ENCODE measurements around the gene UGT1A5. TPM values are rescaled to one million over a fixed set of nuclear protein-coding genes. Genes with fewer than 3 reads are reported as not detected.
"Not testable (repeated sequence)": the region's sequence is repeated elsewhere in the genome, so short reads cannot be mapped to it uniquely, and the experiment has no call there.

The UGT1A5 gene
- total RNA-seq, 1 donor from 2014 or later, result not detected

DNA sequence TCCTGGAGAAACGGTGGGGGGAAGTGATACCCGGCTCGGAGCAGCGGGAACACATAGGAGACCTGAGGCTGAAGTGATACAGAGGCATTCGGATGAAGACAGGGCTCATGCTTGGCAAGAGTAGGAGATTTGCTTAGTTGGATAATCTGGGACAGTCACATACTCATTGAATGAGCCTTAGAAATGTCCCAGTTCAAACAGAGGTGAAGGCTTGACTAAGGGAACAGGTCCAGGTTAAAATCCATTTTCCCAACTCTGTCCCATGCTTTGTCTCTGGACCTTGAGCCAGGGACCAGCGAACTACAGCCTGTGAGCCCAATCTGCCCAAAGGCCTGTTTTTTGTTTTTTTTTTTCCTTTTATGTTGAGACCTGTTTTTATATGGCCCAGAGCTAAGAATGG, 18.7 kb upstream of the UGT1A5 start:
- no peak for DNase-seq (ENCODE audit: low spot score)

DNA sequence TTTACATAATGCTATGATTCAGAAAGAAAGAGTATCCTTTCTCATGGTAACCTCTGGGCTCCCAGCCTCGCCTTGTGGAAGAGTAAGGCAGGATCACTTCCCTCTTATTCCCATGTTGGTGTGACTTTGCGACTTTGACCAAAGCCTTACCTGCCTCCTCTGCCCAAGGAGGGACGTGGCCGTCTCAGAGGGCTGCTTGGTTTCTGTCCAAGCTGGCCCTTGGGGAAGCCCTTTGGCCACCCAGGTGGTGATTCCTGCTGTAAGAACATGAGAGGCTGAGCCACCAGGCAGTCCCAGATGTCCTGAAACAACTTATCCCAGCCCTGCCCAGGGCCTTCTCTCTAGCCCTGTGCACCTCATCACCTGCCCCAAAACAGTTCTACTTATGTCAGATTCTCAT, 14.0 kb upstream of the UGT1A5 start:
- no peak for DNase-seq (ENCODE audit: low spot score)

DNA sequence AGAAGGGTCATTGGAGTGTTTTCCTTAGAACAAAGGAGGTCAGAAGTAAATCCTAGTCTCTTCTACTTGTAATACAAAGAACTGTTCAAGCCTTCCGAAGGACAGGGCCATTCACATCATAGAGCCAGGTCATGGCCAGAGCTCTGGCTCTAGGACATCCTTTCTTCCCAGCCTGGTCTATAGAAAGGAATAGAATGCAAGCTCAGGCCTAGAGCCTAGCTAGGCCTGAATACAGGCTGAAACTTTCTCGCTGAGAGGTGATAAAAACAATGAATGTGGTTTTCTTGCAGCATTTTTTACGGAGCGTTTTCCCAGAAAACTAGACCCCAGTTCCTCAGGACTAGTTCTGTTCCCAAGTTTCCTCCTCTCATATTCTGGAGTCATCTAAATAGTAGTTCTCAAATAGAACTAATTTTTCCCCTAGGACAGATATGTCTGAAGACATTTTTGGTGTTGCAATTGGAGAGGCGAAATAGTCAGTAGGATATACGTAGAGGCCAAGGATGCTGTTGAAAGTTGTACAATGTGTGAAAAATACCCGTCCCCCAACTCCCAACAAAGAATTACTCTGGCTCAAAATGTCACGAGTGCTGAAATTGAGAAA, 13.2 kb upstream of the UGT1A5 start:
- DNase-seq (ENCODE audit: low spot score), result no peak

DNA sequence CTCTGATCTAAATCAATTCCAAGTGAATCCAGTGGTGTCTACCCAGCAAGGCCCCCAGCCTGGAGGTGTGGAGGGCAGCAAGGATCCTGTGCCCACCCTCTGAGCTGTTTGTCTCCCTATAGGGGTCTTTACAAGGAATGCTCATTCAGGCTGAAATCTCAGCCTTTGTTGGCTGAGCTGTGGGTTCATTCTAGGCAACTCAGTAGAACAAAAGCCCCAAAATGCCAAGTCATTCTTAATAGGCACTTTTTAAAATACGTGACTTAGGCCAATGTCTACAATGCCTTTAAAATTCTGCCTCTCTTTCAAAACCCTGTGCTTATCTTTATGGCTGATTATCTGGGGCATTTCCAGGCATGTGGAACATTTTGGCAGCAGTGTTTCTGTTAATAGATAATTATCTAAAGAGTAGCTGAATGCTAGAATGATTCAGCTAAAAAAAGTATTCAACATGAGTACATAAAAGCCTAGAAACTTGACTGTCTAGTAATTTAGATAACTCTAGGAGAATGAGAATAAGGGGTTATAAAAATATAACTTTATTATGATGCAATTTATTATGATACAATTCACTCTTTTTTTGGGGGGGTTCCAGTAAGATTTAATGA, 12.6 kb upstream of the UGT1A5 start:
- peak; percentile 69 for DNase-seq (ENCODE audit: low spot score)

DNA sequence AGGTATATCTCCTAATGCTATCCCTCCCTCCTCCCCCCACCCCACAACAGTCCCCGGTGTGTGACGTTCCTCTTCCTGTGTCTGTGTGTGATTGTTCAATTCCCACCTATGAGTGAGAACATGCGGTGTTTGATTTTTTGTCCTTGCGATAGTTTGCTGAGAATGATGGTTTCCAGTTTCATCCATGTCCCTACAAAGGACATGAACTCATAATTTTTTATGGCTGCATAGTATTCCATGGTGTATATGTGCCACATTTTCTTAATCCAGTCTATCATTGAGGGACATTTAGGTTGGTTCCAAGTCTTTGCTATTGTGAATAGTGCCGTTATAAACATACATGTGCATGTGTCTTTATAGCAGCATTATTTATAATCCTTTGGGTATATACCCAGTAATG, 11.9 kb upstream of the UGT1A5 start:
- not testable (repeated sequence) for DNase-seq (ENCODE audit: low spot score)

DNA sequence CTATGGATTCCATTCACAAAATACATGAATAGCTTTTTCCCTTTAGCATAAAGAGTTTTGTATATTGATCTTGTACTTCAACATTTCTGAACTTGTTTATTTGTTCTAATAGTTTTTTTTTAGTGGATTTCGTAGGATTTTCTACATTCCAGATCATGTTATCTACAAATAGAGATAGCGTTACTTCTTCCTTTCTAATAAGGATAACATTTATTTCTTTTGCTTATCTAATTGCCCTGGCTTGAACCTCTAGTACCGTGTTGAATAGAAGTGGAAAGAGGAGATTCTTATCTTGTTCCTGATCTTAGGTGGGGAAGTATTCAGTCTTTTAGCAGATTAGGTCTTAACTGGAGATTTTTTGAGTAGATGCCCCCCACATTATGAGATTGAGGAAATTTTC, 10.5 kb upstream of the UGT1A5 start:
- no peak for DNase-seq (ENCODE audit: low spot score)

DNA sequence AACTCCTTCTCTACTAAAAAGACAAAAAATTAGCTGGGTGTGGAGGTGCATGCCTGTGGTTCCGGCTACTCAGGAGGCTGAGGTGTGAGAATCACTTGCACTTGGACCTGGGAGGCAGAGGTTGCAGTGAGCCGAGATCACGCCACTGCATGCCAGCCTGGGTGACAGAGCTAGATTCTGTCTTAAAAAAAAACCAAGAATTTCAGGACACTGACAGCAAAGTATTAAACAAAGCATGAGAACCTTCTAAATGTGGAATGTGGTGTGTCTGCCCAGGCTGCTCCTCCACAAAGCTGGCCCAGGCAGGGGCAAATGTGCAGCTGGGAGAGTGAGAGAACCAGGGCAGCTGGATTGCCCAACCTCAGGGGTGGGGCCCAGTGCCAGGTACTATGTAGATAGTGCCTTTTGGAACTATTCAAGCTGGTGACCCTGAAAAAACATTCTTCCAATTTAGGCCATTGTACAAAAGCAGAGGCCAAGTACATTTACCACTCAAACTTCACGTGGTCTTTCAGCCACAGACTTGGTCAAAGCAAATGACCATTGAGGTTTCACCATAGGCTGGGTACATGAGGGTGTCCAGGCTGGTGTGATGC, 6.7 kb upstream of the UGT1A5 start:
- peak; percentile 9 for DNase-seq (ENCODE audit: low spot score)

DNA sequence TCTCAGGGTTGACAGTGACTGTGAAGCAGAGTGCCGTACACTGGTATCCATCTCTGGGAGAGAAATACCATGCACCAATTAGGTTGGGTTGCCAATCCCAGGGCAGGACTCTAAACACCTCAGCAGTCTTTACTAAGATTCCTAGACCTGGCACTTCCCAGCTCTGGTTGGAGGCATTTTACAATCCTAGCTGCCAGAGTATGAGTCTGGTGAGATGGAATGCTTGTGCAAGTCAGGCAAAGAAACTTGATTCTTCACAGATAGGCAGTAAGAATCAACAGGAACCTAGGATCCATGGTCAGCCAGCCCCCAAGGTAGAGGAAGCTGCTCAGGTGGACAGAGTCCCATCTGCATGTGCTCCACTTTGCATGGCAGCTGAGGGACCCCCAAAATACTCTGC, 6.0 kb upstream of the UGT1A5 start:
- DNase-seq (ENCODE audit: low spot score), result no peak

DNA sequence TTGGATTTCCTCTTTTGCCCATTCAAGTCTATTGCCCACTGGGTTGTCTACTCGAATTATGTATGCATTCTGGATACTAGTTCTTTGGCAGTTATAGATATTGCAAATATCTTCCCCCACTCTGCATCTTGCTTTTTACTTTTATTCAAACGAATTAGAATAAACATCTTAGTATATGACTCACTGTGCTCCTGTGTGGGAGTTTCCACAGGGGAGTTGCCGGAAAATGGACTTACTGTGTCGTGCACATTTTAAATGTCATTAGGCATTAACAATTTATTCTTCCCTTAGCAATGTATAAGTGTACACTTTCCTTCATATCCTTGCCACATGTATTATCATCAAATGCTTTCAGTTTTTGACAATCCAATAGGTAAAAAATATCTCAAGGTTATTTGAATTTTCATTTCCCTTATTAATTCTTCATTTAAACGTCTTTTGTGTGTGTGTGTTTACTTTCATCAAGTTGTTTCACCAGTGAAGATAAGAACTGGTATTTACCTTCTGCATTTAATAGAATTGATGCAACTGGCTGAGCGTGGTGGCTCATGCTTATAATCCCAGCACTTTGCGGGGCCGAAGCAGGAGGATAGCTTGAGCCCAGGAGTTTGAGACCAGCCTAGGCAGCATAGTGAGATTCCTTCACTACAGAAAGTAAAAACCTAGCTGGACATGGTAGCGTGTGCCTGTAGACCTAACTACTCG, 4.6 kb upstream of the UGT1A5 start:
- DNase-seq (ENCODE audit: low spot score), result no peak

DNA sequence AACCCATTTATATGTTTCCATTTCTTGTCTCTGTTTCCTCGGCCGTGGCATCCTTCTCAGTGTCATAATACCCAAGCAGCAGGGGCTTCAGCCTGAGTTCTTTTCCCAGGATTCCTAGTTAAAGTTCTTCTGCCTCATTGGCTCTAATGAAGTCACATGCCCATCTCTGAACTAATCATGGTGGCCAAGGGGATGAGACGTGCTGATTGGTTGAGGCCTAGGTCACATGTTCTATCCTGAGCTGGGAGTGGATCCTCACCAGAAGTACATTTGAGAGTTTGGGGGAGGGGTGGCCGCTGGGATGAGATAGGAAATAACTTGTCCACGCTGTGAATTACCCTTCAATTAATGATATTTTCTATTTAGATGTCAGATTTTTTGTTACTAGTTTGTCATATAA, 3.8 kb upstream of the UGT1A5 start:
- no peak for DNase-seq (ENCODE audit: low spot score)

DNA sequence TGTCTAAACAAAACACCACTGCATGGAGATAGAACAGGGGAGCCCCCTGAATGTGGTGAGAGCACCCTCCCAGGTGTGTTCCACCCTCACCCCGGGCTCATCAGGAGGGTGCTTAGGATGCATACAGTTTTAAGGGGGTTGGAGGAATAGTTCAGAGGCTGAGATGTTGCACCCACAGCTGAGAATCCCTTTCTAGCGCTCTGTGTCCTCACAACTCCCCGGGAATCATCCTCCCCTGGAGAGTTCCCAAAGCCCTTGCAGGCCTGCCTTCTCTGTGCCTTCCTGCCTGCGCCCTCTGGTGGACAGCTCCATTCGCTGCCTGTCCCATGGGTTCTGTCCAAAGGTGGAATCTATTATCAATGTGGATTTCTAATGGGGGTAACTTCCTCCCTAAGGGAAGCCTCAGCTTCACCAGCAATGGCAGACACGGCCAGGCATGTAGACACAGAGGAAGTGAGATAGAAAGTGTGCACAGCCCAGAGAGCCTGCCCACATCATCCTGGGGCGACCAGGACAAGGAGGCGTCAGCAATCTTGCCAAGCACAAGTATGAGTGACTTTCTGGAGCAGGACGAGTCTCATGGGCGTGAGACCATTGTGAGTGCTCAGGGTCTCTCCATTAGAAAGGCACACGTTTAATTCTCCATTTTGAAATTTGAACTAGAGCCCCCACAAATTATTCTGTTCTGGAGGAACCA, 1.2 kb upstream of the UGT1A5 start:
- peak; percentile 79 for DNase-seq (ENCODE audit: low spot score)

DNA sequence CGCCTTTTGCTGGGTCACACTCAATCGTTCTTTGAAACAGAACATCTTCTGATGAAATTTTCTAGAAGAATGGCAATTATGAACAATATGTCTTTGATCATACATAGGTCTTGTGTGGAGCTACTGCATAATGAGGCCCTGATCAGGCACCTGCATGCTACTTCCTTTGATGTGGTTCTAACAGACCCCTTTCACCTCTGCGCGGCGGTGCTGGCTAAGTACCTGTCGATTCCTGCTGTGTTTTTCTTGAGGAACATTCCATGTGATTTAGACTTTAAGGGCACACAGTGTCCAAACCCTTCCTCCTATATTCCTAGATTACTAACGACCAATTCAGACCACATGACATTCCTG, 532 bp downstream of the UGT1A5 start:
- DNase-seq (ENCODE audit: low spot score), result no peak

DNA sequence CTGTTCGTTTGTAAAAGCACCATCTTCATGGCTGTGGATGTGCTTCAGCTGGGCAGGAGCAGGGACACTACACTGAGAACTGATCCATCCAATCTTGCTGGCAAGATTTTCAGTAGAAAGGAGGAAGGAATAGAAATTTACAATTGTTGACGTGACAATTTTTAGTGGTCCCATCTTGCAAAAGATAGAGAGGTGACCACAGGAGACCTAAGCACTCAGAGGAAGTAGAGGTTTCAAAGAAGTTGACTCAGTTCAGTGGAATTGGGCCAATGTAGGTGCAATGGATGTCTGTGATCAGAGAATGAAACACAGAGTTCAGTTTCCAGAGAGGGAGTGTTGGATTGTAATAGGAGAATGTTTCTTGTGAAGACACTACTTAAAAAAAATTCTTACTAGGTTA, 1.4 kb downstream of the UGT1A5 start:
- DNase-seq (ENCODE audit: low spot score), result no peak

DNA sequence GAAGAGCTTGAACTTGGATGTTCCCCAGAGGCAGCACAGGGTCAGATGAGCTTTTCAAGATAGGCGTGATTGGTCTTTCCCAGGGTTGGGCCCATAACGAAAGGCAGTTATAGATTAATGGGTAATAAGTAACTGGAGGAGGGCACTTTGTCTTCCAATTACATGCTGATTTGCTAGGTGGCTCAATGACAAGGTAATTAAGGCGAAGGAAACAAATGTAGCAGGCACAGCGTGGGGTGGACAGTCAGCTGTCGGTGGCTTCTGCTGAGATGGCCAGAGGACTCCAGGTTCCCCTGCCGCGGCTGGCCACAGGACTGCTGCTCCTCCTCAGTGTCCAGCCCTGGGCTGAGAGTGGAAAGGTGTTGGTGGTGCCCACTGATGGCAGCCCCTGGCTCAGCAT, 5.8 kb downstream of the UGT1A5 start, which contains the start of gene UGT1A4:
TSS of gene UGT1A4 (plus strand) at position 185 of the 400 bp plus-strand sequence. CDS start at position 270, 85 bp downstream.
- DNase-seq (ENCODE audit: low spot score), result no peak

DNA sequence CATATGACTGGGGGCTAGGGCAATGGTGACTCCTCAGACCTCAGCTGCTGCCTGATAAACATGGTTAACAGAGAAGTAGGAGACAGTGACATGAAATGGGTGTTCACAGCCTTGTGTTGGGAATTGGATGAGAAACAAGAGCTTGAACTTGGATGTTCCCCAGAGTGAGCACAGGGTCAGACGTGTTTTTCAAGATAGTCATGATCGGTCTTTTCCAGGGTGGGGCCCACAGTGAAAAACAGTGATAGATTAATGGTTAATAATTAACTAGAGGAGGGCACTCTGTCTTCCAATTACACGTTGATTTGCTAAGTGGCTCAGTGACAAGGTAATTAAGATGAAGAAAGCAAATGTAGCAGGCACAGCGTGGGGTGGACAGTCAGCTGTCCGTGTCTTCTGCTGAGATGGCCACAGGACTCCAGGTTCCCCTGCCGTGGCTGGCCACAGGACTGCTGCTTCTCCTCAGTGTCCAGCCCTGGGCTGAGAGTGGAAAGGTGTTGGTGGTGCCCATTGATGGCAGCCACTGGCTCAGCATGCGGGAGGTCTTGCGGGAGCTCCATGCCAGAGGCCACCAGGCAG, 16.1 kb downstream of the UGT1A5 start, which contains the start of gene UGT1A3:
TSS of gene UGT1A3 (plus strand) at position 320 of the 579 bp plus-strand sequence. CDS start at position 405, 85 bp downstream.
- DNase-seq (ENCODE audit: low spot score), result no peak

DNA sequence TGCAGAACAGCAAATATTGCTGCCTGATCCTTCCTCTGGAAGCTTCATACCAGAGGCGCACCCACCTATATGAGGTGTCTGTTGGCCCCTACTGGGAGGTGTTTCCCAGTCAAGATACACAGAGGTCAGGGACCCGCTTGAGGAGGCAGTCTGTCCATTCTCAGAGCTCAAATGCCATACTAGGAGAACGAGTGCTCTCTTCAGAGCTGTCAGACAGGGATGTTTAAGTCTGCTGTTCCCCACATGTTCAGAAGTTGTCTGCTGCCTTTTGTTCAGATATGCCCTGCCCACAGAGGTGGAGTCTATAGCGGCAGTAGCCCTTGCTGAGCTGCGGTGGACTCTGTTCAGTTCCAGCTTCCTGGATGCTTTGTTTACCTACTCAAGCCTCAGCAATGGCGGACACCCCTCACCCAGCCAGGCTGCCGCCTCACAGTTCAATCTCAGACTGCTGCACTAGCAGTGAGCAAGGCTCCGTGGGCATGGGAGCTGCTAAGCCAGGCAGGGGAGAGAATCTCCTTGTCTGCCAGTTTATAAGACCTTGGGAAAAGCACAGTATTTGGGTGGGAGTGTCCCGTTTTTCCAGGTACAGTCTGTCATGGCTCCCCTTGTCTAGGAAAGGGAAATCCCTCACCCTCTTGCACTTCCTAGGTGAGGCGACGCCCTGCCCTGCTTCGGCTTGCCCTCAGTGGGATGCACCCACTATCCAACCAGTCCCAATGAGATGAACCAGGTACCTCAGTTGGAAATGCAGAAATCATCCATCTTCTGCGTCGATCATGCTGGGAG, 24.4 kb downstream of the UGT1A5 start:
- DNase-seq (ENCODE audit: low spot score), result not testable (repeated sequence)

DNA sequence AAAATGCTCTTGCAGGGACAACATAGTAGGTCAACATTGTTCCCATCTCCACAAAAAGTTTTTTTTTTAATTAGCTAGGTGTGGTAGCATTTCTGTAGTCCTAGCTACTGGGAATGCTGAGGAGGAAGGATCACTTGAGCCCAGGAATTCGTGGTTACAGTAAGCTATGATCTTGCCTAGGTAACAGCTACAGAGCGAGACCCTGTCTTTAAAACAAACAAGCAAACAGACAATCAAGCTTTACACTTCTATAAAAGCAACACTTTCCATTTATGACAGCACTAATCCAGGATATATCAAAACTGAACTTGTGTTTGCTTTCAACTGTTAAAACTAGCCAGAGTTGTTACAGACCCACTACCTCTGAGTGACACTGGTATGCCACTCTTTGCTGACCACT, 28.2 kb downstream of the UGT1A5 start:
- no peak for DNase-seq (ENCODE audit: low spot score)

DNA sequence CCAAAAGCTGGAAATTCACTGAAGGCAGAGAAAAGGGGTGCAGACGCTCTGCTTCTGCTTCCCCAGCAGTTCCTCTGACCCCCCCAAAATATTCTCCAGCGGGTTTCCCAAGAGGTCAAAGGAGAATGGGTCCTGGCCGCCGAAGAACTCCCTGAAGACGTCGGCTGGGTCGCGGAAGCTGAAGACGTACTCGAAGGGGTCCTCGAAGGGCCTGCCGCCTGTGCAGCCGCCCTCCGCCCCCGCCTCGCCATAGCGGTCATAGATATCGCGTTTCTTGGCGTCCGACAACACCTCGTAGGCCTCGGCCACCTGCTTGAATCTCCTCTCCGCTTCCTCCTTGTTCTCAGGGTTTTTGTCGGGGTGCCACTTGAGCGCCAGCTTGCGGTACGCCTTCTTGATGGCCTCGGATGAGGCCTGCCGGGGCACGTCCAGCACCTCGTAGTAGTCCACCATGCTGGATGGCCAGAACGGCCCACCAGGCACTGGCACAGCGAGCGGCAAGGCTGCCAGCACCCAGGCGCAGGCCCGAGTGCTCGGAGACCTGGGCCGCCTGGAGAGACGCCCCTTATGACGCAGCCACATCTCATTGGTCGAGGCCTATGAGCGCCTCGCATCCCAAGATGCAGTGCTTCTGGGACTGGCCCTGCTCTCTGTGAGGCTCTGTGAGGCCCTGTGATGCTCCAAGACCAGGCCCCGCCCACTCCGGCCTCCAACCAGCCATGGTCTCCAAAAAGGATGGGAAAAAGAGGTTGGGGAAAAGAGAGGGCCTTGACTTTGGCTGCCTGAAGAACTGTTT, 31.0 kb downstream of the UGT1A5 start:
- no peak for DNase-seq (ENCODE audit: low spot score)

DNA sequence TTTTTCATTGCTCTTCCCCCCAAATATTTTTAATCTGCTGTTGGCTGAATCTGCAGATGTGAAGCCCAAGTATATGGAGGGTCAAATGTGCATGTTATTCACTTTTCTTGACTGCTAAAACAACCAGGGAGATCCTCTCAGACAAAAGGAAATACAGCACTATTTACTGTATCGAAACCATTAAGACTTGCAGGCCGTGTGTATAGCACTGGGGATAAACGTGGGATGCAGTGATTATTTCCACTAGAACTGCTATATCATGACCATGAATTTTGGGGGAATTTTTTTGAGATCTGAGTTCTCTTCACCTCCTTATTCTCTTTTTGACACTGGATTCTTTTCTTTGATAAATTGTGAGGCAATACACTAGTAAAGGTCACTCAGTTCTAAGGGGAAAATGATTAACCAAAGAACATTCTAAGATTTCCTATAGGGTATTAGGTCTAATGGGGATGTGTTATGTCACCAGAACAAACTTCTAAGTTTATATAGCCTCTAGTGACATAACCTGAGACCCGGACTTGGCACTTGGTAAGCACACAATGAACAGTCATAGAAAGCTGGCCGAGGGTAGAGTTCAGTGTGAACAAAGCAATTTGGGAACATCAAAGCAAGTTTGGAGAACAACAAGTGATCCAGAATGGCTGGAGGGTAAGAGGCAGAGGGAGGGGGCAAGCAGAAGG, 32.5 kb downstream of the UGT1A5 start:
- DNase-seq (ENCODE audit: low spot score), result no peak

Data from umbilical cord (tissue), 2 donors.